ENCODE data around the gene ZNF594.
"Not testable (repeated sequence)": the region's sequence is repeated elsewhere in the genome, so short reads cannot be mapped to it uniquely, and the experiment has no call there.

Gene ZNF594

DNA sequence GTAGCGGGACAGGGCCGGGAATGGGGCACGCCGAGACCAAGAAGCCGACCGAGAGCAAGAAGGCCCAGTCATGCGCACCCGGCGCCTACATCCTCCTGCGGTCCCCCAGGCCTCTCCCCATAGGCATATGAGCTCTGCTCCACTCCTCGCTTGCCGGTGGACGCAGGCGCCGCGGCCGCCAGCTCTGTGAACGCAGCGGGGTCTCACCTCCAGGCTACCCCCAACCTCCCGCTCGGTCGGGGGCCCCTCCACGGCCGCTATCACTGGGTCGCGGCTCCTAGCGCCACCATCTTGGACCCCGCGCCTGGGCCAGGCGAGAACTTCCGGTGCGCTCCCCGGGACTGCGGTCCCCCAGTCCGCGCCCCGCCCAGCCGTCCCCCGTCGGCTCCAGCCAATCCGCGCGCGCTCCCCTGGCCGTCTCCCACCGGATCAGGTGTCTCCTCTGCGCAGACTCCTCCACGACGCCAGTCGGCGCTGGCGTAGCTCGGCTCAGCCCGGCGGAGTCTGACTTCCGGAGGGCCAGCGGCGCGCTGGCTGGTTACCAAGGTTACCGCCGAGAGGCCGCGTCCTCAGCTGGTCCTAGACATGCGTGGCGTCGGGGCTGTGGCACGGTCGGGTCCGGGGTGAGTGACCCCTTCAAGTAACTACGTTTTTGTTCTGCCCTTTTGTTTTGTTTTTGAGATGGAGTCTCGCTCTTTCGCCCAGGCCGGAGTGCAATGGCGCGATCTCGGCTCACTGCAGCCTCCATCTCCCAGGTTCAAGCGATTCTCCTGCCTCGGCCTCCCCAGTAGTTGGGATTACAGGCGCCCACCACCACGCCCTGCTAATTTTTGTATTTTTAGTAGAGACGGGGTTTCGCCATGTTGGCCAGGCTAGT is at the start of gene ZNF594:
ZNF594 (minus strand) TSS at position 328 of the 877 bp plus-strand sequence. CDS start 7,612 bp downstream, outside the sequence.
- DNase-seq: peak; percentile 76

DNA sequence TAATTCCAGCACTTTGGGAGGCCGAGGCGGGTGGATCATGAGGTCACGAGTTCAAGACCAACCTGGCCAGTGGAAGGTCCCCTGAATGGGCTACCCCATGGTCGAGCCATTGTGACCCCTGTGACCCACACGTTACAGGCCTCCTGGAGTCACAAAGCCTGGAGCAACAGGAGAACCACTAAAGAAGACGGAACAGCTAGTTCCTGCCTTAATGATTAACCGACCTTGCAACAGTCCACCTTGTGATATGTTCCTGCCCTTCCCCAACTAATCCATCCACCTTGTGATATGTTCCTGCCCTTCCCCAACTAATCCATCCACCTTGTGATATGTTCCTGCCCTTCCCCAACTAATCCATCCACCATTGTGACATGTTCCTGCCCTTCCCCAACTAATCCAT is 48.1 kb upstream of the ZNF594 start:
- DNase-seq: not testable (repeated sequence)

DNA sequence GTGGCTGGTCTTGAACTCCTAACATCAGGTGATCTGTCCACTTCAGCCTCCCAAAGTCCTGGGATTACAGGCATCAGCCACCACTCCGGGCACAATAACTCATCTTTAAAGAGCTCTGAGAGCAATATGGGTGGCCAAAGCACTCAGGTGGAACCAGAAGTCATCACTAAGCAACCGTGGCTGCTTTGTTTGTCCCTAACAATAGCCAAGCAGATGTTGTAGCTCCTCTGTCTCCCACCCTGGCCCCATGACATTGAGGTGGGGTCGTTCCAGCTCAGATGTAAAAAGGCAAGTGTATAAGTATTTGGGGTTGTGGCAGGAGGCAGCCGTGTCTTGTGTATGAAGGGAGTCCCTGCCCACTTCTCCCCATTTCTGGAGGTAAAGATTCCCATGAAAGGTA is 46.7 kb upstream of the ZNF594 start:
- no peak for DNase-seq

DNA sequence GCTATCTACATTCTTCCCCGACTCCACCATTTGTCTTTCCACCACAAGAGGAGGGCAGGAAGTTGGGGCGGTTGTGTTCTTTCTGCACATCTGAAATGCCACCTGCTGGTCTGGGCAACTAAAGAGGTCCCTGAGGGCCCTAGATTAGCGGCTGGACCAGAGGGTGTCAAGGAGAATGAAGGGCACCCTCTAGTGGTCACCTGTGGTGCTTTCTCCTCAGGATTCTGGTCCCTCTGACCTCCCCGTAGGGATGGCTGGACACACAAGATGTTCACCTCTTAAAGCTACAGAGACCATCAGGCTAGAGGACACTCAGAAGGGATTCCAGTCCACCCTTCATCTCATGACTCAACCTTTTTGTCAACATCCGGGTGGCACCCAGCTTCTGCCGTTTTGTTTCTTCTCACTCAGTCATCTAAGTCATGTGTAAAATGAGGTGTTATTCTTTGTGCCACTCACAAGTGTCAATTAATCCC is 45.9 kb upstream of the ZNF594 start:
- no peak for DNase-seq

DNA sequence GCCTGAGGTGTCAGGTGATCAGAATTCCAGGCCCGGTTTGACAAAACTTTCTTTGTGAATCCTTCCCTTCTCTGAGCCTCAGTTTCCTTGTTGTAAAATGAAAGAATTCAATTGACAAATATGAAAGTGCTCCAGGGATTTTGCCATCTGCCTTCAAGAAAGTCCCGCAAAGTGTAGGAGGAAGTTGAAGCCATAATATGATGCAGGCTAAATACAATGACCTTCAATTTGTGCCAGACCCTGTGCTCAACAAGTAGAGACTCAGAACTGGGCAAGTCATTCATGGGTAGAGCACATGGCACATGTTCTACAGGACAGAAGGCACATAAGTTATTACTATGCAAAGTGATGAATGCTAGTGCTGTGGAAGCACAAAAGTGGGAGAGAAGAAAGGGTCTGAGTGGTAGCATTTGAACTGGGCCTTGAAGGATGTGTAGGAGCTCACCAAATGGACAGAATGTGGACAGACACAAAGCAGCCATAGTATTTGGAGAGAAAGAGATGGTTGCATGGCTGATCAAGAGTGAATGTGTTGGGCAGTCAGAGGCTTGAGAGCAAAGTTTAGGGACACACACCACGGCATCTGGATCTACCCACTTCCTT is 45.4 kb upstream of the ZNF594 start:
- no peak for DNase-seq

DNA sequence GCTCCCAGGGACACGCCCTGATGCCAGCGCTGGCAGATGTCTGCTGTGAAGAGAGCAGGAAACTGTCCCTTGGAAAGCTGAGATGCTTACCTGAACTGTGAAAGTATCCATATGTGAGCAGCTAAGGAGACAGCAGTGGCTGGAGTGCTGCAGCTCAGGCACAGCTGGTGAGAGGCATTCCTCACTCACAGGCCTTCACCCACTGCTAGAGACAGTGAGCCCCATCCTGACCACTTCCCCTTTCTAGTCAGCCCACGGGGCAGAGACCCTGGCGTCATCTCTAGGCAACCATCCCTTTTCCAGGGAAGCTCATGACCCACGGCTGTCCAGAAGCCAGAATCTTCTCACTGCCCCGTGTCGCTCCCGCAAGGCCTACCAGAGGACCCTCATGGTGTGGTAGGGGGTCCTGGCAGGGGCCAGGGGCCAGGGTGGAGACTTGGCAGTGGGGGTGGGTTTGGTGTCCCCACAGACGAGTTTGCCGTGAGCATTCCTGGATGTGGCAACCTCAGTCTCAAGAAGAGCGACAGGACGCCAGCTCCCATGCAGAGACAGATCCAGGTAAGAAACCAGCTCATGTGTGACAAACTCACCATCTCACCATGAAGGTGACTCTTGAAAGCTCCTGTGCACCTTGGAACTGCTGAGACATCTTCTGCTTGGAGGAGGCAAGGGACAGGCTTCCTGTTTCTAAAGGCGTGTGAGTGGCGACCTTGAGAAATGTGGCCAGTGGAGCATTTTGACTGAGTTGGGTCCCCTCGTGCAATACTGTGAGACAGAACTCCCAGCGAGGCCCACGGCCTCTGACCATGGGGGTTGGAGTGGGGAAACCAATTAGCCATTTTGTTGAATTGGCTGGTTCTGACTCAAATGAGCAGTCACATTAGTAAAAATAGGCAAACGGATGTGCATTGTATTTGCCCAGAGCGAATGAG is 43.2 kb upstream of the ZNF594 start, which contains the start of gene SCIMP:
SCIMP (minus strand) TSS at position 216 of the 932 bp plus-strand sequence; CDS start at position 111, 105 bp downstream.
- no peak for DNase-seq

DNA sequence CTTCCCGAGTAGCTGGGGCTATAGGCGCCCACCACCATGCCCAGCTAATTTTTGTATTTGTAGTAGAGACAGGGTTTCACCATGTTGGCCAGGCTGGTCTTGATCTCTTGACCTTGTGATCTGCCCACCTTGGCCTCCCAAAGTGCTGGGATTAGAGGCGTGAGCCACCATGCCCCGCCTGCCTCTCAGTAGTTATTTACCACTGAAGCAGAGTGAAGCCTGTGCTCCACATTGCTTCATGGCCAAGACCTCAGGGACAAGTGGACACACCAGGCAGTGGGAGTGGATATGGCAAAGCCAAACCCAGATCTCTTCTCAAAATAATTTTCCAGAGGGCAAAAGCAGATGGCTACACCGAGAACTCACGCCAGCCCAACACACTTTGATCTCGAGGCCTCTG is 41.8 kb upstream of the ZNF594 start:
- DNase-seq: not testable (repeated sequence)

DNA sequence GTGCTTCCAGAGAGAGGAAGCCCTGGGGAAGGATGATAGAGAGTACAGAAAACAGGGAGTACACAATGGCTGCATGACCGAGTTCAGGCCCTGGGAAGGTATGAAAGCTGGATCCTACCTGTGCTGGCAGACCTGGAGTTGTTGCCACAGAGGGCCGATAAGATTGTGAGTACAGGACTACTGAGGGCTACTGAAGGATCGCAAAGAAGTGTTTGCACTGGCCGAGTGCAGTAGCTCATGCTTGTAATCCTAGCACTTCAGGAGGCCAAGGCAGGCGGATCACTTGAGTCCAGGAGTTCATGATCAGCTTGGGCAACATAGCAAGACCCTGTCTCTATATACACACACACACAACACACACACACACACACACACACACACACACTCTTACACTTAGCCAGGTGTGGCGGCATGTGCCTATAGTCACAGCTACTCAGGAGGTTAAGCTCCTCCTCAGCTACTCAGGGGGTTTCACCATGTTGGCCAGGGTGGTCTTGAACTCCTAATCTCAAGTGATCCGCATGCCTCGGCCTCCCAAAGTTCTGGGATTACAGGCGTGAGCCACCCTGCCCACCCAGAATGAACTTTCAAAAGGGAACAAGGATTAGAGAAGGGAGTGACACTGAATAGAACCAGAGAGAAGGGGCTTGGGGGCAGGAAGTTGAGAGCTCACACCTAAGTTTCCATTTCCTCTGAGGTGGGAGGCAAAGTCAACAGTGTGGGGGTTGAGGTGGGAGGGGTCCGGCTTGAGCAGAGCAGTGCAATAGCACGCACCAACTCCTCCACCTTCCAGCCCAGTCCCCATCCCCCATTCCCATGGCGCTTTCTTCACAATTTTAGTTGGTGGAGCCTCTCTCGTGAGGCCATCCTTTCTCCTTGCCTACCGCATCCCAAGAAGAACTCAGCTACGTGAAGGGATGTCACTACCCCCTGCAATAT is 35.5 kb upstream of the ZNF594 start:
- no peak for DNase-seq

DNA sequence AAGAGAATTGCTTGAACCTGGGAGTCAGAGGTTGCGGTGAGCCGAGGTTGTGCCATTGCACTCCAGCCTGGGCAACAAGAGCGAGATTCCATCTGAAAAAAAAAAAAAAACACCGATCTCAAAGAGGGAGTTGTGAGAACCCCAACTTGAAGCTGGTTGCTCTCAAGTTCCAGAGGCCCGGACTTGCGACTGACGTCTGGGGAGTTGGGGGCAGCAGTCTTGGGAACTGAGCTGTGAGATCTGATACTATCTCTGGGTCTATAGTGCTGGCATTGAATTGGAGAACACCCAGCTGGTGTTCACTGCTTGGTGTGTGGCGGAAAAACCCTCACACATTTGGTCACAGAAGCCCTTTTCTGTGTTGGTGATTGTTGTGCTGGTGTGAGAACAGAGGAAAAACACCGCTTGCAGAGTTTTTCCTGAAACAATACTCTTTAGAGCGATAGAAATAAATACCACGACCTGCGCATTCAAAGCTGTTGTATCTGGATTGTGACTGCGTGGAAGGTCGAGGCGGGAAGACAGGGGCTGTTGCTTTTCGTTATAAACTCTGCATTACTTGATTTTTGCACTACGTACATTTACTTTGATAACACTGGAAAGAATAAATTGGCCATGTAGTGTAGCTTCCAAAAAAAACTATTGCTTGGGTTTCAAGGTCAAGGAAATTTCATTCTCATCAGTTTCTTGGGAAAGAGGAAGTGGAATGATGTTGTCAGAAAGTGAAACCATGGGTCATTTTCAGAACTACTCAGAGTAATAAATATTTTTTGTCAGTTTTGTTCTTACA is 34.2 kb upstream of the ZNF594 start:
- DNase-seq: no peak

DNA sequence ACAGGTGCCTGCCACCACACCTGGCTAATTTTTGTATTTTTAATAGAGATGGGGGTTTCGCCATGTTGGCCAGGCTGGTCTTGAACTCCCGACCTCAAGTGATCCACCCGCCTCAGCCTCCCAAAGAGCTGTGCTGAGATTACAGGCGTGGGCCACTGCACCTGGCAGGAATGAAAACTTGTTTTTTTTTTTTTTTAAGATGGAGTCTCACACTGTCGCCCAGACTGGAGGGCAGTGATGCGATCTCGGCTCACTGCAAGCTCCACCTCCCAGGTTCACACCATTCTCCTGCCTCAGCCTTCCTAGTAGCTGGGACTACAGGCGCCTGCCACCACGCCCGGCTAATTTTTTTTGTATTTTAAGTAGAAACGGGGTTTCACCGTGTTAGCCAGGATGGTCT is 30.2 kb upstream of the ZNF594 start:
- not testable (repeated sequence) for DNase-seq

DNA sequence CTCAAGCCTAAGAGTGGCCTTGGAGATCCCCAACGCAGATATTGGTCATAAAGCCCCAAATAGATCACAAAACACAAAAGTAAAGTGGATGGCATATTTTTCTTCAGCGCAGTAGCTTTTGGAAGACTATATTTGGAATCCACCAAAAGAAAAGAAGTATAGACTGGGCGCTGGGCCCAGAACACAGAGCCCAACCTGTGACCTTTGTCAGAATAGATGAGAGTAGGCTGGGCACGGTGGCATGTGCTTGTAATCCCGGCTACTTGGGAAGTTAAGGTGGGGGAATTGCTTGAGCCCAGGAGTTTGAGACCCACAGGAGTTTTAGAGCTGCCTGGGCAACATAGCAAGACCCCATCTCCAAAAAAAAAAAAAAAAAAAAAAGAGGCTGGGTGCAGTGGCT is 28.4 kb upstream of the ZNF594 start:
- no peak for DNase-seq

DNA sequence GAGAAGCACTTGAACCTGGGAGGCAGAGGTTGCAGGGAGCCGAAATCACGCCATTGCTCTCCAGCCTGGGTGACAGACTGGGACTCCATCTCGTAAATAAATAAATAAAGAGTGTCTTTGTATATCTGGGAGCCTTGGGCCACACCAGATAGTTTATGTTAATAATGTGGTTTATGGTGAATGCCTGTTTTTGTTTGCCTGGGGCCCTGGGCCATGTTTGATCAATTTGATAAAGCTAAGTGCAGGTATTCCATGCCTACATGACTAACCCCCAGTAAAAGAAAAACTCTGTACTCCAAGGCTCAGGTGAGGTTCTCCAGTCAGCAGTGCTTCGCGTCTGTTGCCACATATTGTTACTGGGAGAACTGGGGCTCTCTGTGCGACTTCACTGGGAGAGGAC is 27.9 kb upstream of the ZNF594 start:
- DNase-seq: no peak

DNA sequence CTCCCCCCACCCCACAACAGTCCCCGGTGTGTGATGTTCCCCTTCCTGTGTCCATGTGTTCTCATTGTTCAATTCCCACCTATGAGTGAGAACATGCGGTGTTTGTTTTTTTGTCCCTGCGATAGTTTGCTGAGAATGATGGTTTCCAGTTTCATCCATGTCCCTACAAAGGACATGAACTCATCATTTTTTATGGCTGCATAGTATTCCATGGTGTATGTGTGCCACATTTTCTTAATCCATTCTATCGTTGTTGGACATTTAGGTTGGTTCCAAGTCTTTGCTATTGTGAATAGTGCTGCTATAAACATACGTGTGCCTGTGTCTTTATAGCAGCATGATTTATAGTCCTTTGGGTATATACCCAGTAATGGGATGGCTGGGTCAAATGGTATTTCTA is 25.9 kb upstream of the ZNF594 start:
- DNase-seq: not testable (repeated sequence)

DNA sequence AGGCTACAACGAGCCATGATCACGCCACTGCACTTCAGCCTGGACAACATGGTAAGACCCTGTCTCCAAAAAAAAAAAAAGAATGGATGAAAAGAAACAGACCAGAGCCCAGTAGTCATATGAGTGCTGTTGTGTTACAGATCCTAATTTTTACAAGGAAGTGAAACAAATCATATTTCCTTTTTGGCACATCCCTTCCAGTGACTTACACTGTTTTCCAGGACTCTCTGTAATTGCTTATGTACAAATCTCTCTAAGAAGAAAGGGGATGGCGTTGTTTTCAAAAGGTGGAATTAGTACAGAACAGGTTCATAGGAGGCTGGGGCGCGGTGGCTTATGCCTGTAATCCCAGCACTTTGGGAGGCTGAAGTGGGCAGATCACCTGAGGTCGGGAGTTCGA is 19.8 kb upstream of the ZNF594 start:
- DNase-seq: no peak

DNA sequence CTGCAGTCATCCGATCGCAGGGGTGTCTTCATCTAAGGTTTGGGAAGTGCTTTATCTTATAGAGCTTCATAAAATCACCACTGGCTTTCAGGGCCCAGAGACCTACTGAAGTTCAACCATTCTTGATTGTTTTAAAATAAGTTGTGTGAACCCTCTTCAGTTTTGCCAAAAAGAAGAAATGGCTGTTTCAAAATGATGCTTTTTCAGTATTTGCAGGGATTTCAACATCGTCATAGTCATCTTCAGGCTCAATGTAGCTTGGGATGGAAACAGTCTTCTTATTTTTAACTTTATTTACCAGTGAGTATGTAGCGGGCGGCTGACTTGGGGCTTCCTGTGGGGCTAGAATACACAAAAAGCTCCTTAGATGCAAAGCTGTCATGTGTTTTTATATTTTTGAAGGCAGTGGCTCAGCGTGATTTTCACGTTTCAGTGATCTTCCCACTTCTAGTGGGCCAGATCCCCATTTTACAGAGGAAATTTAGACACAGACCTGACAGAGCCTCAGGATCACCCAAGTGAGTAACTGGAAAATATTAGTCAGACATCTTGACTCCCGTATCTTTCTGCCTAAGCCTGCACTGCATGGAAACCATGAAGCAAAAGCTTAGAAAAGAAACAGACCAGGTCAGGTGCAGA is 19.1 kb upstream of the ZNF594 start:
- no peak for DNase-seq

DNA sequence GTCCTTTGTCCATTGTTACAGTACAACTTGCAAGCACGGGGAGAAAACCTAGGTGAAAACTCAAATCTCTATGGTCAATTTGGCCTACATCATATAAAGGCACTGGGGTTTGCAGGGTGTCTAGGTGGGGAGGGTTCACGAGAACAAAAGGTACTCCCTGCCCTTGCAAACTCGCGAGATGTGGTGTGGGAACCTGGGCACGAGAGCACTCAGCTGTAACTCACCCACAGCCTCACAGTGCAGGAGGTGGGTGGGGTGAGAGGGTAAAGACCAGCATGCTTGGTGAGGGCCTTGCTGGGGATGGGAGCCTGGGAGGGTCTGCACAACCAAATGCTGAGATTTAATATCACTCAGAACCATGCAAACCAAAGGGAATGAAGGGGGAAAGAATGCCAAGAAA is 18.4 kb upstream of the ZNF594 start:
- DNase-seq: no peak

DNA sequence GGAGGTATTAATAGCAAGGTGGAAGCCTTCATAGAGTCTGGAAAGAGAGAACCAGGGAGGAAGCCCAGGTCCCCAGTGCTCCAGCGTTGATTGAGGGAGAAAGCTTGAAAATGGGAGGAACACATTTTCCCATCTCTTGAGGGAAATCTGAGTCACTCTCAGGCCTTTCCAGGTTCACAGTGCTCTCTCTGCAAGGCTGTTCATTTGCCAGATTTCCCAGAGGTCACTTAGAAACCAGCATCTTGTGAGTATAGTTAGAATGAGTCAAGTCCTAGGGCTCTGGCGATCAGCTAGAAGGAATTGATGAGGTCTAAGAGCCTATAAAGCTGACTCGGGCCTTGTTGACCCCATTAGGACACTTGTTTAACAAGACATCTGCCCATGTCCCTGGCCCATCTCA is 17.7 kb upstream of the ZNF594 start:
- no peak for DNase-seq

DNA sequence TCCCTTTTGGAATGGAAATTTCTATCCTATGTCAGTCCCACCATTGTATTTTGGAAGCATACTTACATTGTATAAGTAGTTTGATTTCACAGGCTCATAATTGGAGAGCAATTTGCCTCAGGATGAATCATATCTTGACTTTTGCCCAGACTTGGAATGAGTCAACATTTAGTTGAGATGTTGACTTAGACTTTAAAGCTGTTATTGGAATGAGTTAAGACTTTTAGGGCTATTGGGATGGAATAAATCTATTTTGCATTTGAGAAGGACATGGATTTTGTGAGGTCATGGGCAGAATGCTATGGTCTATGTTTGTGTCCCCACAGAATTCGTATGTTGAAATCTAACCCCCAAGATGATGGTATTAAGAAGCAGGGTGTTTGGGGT is 12.2 kb upstream of the ZNF594 start:
- no peak for DNase-seq

DNA sequence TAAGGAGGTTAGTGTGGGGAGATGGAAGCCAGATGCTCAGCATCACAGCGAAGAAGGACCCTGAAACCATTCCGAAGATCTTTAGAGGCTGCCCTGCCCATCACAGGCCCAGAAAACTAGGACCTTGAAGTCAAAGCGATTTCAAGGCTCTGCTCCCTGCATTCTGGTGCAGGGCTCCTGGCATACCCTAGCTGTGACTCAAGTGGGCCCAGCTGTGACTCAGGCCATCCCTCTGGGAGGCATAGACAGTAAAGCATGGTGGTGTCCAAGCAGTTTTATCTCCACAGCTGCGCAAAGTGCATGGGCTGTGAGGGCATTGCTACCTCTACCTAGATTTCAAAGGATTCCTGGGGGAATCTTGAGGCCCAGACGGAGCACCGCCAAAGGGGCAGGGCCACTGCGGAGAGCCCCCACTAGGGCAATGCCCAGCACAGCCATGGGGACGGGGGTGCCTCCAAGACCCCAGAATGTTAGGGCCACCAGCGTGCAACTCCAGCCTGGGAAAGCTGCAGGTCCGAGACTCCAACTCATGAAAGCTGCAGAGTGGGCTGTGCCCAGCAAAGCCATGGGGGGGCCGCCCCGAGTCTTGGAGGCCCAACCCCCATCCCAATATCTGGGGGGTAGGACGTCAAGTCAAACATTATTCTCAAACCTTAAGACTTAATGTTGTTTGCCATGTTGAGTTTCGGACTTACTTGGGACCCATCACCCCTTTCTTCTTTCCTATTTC is 11.7 kb upstream of the ZNF594 start:
- DNase-seq: no peak

DNA sequence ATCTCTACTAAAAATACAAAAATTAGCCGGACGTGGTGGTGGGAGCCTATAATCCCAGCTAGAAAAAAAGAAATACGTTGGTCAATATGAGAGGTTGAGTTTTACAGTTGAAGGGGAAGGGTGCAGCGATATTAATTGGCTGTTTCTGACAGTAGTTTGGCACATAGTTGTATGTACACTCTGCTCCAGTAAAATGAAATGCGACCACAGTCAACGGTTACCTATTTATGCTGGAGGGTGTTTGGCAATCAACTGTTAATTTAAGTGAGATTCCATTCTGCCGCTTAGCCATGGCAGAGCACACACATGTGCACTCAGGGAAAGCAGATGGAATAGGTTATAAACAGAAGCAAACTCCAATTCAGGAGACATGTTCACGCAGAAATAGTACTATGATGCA is 9.3 kb upstream of the ZNF594 start:
- no peak for DNase-seq

Measured in NCI-H1436 treated with DMSO at 0.1 percent for 48 hours (cell line).